SW480 (cell line): ENCODE data around the gene LRRC8E.
A peak's percentile ranks its signal among the peaks of the same experiment; 100 is the strongest.
"Not testable (repeated sequence)": the region's sequence is repeated elsewhere in the genome, so short reads cannot be mapped to it uniquely, and the experiment has no call there.

ENCODE experiments used
- DNase-seq: peaks from one replicate; pipeline ENCODE4 v3.0.0-alpha.2; 2016; ENCODE audit warnings: low spot score

The LRRC8E gene

DNA sequence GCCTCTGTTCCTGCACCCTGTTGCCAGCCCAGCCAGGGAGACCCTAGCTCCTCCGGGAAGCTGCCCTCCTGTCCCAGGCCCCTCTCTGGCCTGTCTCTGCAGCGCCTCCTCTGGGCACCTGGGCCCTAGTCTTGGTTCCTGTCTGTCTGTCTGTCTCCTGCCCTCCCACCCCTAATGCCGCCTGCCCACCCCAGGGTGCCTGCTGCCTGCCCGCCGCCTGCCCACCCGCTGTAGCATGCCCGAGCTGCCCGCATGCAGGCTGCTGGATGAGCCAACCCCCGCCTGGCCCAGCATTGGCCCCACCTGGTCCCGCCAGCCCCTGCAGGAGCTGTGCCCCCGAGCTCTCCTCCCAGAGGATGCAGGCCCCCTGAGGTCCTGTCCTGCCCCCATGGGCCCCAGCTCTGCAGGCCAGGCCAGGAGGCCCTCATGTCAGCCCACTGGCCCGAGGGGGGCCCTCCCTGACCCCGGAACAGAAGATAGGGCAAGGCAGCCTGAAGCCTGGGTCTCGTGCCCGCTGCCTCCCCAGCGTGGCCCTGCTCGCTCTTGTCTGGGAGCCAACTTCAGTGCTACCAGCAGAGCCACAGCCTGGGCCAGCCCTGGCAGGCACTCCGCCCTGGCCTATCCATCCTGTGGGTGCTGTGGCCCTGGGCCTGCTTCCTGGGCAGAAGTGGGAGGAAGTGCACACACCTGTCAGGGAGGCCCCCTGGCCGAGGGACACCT, 20.6 kb downstream of the LRRC8E start:
- no peak for DNase-seq

DNA sequence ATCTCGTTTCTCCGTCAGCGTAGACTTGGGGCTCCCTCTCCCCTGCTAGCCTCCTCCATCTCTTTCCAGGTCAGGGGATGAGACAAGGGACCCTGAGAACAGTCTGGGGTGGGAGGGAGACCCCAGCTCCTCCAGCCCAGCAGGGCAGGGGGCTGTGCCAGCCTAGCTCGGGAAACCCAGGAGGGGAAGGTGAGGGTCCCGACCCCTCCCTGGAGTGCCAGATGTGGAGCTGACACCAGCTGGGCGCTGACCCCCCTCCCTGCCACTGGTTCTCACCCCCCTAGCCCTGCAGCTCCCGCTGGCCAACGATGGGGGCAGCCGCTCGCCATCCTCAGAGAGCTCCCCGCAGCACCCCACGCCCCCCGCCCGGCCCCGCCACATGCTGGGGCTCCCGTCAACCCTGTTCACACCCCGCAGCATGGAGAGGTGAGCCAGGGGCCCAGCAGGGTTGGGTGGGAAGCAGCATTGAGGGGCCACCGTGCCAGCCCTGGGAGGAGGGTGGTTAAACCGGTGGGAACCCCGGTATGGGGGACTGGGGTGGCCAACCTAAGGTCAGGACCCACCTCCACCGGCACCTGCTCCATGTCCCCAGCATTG, 21.3 kb downstream of the LRRC8E start:
- DNase-seq, result no peak

DNA sequence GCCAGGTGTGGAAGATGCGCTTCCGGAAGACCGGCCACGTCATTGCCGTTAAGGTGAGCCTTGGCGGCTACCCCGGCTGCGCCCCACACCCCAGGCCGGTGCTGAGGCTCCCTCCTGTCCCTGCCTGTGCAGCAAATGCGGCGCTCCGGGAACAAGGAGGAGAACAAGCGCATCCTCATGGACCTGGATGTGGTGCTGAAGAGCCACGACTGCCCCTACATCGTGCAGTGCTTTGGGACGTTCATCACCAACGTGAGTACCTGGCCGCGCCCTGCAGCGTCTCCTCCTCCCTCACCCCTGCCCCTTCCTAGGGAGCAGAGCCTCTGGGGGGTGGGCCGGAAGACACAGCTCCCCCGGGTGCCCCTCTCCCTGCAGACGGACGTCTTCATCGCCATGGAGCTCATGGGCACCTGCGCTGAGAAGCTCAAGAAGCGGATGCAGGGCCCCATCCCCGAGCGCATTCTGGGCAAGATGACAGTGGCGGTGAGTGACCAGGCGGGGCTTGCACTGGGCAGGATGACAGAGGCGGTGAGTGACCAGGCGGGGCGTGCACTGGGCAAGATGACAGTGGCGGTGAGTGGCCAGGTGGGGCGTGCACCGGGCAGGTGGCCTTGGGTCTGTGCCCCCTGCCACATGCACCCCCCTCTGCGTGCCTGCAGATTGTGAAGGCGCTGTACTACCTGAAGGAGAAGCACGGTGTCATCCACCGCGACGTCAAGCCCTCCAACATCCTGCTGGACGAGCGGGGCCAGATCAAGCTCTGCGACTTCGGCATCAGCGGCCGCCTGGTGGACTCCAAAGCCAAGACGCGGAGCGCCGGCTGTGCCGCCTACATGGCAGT, 22.2 kb downstream of the LRRC8E start:
- DNase-seq, result no peak

DNA sequence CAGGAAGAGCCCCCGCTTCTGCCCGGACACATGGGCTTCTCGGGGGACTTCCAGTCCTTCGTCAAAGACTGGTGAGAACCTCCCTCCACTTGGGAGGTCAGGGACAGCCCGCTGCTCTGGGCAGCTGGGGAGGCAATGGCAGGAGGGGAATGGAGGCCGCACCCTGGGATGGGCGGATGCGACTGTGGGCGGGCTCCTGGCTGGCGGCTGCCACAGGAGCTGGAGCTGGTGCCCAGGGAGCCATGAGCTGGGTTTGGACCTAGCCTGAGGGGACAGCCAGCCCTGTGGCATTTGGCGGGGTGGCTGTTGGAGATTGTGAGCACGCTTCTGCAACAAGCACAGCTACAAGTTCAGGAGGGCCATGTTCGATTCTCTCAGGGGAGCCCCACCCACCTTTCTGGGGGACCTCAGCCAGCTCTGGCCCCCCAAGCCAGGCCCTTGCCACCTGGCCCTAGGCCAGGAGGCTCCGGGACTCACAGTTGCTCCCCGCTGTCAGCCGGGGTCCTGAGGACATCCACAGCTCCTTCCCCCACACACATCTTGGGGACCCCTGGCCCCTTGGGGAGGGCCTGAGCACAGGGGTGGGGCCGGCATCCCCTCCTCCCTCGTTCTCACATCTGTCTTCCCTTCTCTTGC, 23.3 kb downstream of the LRRC8E start:
- DNase-seq, result no peak

DNA sequence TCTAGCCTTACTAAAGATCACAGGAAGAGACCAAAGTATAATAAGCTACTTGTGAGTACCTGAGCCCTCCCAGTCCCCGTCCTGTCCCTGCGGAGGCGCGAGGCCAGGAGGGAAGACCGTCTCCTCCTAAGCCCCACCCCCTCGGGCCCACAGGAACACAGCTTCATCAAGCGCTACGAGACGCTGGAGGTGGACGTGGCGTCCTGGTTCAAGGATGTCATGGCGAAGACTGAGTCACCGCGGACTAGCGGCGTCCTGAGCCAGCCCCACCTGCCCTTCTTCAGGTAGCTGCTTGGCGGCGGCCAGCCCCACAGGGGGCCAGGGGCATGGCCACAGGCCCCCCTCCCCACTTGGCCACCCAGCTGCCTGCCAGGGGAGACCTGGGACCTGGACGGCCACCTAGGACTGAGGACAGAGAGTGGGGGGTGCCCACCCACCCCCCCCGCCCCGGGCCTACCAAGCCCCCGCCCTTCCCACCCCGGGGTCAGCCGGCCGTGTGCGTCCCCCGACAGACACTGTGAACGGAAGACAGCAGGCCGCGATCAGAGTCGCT, 23.9 kb downstream of the LRRC8E start:
- DNase-seq, result no peak

DNA sequence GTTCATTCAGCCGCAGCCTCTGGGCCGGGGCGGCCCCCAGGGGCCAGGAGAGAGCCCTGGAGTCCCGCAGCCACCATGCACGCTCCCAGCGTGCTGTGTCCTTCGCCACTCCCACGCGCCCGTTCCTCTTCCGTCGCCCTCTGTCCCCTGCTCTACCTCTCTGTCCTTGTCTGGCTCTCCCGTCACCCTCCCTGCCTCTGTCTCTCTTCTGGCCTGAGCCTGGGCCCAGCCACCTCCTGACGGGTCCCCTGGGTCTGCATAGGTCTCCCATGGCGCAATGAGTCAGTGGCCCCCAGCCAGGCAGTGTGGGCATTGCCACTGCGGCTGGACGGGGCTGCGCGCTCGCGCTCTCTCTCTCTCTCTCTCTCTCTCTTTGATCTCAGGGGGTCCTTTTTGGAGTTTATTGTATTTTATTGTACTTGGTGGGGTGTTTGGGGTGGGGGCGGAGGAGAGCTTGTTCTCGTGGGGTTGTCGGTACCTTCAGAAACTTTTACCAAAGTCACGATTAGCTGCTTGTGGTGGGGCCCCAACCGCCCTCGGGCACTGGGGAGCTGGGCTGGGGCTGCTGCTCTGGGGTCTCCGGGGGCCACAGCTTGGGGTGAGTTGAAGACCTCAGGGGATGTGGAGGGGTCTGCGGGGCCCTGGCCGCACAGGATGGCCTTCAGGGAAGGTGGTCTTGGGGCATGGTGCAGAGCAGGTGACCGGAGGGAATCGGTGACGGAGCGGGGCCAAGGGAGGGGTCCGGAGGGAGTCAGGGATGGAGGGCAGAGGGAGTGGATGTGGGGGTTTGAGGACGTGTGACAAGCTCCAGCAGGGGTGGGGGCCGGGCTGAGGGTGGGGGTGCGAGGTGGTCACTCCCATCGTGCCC, 24.6 kb downstream of the LRRC8E start:
- DNase-seq, result no peak

DNA sequence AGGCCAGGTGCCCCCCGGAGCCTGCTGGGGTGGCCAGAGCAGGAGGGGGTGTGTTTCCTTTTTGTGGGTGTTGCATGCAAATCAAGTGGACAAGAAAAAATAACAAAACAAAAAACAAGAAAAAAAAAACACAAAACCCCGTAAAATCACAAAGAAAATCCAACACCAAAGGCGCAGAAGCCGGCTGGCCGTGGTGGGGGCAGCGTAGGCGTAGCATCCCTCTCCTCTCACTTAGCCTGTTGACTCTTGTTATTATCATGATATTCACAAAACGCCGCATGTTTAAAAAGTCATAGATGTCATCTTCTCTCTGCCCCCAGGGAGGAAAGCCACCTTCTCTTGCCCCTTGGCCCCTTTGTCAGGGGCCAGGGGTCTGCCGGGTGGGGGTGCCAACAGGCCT, 25.3 kb downstream of the LRRC8E start:
- DNase-seq, result no peak

DNA sequence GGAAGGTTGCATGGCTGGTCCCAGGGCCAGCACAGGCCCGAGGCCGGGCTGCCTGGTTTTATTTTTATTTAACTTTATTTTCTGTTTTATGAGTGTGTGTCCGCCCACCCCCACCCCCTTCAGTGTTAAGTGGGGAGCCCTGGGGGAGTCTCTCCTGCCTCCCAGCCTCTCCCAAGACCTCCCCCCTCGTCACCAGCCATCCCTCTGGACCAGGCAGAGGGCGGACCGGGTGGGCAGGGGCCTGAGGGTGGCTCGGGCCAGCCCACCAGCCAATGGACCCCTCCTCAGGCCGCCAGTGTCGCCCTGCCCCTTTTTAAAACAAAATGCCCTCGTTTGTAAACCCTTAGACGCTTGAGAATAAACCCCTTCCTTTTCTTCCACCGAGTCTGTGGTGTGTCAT, 25.8 kb downstream of the LRRC8E start:
- DNase-seq, result no peak

DNA sequence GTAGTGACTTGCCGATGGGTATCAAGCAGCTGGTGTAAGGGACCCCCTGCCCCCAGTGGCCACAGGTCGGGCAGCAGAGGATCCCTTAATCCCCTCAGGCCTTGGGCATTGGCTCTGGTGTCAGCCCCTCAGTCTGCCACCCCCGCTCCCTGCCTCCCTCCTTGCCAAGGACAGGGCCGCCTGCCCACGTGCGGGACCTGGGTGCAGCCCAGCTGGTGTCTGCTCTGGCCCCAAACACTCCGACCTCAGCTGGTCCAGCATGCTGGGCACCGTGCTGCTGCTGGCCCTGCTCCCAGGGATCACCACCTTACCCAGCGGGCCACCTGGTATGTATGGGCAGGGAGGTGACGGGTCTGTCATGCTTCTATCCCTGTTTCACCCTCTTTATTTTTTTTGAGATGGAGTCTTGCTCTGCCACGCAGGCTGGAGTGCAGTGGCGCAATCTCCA, 26.3 kb downstream of the LRRC8E start, which contains the start of gene TGFBR3L:
Gene TGFBR3L (plus strand): TSS at position 233 of the 448 bp plus-strand sequence.
- no peak for DNase-seq

DNA sequence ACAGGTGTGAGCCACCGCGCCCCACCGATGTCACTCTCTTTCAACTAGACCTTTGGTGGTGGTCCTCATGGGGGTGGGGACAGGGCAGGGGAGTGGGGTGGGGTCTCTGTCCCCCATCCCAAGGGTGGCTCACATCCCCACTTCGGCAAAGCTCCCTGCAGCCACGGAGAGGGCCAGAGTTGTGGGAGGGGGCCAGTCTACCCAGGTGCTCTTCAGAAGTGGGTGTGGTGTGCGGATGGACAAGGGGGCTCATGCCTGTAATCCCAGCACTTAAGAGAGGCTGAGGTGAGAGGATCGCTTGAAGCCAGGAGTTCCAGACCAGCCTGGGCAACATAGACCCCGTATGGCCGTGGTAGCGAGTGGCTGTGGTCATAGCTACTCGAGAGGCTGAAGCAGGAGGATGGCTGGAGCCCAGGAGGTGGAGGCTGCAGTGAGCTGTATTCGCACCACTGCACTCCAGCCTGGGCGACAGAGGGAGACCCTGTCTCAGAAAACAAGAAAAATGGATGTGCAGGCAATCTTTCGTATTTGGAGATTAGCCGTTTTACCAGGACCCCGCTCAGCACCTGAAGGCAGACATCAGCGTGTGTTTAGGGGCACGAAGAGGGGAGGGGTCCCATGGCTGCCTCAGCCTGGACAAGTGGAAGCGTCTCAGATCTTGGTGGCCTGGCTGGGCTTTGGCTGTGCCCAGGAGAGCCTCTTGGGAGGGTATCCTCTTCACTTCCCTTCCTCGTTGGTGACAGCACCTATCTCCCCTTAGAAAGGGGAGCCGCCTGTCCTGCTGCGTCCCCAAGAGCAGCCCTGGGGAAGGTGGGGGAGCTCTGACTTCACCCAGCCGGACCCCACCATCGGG, 27.2 kb downstream of the LRRC8E start:
- DNase-seq, result no peak

DNA sequence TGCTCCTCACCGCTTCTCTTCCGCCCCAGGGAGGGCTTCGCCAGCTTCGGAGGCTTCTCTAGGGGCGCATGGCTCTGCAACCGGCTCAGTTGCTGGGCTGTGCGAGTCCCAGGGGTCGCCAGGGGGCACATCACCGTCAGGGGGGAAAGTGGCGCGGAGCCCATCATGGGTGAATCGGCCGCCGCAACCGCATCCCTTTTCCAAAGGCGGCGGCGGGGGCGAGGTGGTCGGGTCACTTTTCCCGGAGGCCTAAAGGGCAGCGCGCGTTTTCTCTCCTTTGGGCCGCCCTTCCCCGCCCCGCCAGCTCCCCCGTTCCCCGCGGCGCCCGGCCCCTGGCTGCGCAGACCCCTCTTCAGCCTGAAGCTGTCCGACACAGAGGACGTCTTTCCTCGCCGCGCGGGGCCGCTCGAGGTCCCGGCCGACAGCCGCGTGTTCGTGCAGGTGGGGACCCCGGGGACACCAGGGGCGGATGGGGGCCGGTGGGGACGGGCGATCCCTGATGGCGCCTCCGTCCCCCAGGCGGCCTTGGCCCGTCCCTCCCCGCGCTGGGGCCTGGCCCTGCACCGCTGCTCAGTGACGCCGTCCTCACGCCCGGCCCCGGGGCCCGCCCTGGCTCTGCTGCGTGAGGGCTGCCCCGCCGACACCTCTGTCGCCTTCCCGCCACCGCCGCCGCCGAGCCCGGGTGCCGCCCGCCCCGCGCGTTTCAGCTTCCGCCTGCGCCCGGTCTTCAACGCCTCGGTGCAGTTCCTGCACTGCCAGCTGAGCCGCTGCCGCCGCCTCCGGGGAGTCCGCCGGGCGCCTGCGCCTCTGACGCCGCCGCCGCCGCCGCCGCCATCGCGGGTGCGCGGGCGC, 28.0 kb downstream of the LRRC8E start:
- DNase-seq, result peak; percentile 46

DNA sequence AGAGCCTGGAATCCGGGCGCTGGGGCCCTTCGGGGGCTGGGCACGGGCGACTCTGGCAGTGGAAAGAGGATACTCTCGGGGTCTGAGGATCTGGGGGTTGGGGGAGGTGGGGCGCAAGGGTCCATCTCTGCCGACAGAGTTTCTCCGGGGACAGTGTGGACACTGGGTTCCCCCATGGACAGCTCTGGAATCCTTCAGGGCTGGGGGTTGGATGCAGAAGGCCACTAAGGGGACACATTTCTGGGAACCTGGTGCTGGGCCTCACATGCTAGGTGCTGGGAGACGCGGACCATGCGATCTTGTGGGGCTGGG, 28.6 kb downstream of the LRRC8E start:
- DNase-seq, result peak; percentile 34

DNA sequence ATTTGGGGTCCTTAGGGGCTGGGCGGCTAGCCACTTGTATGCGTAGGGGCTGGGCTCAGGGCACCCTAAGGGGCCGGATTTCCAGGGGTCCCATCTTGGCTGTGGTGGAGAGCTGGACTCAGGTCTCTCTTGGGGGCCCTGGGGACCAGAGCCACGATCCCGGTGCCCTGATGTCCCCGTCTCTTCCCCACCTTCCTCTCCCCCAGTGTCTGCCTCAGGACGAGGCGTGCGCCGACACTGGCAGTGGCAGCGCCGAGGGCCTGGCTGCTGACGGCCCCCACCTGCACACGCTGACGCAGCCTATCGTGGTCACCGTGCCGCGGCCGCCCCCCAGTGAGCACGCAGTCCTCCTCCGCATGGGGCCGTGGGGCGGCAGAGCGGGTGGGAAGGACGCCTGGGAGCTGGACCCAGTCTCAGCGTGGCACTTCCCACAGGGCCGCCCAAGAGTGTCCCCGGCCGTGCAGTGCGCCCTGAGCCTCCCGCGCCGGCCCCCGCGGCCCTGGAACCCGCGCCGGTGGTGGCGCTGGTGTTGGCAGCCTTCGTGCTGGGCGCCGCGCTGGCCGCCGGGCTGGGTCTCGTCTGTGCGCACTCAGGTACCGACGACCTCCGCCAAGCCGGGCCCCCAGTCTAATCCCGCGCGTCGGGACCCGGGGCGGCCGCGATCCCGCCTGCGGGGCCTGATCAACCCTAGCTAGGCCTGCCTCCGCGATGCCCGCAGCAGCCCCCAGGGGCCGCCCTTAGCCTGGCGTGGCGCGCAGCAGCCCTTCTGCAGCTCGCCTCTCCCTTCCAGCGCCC, 29.2 kb downstream of the LRRC8E start:
- DNase-seq, result peak; percentile 68

DNA sequence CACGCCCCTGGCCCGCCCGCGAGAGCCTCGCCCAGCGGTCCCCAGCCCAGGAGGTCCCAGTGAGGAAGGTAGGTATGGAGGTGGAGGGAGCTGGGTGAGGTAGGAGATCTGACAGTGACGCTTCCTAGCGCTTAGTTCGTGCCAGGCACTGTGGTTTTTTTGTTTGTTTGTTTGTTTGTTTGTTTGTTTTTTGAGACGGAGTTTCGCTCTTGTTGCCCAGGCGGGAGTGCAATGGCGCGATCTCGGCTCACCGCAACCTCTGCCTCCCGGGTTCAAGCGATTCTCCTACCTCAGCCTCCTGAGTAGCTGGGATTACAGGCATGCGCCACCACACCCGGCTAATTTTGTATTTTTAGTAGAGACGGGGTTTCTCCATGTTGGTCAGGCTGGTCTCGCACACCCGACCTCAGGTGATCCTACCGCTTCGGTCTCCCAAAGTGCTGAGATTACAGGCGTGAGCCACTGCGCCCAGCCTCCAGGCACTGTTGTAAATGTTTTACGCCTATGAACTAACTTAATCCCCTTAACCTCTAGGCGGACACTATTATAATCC, 29.8 kb downstream of the LRRC8E start:
- not testable (repeated sequence) for DNase-seq

DNA sequence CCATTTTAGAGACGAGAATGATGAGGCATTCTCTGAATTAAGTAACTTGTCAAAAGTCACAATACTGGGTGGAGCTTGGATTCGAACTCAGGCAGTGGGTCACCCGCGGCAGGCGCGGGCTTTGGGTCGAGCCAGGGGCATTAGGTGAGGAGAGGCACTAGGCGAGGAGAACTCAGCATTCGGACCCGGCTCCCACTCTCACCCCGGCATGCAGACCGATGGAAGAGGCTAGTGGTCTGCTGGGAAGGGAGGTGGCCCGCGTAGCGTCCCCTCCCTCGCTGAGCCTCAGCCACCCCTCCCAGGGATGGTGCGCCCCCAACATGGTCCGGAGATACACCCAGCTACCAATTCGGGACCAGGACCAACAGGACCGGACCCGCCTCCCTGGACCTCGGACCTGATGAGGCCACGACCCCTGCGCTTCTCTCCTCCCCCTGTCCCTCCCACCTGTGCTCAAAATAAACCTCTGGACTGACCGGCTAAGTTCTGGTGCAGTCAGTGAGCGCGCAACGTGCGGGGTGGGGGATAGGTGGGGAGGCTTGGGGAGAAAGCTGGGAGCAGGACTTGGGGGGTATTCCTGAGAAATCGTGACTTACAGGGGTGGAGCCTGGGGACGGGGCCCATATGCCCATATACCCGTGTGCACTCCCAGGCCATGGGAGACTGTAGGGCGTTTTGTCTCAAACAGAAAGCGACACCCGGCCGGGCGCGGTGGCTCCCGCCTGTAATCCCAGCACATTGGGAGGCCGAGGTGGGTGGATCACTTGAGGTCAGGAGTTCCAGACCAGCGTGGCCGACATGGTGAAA, 30.5 kb downstream of the LRRC8E start:
- no peak for DNase-seq

DNA sequence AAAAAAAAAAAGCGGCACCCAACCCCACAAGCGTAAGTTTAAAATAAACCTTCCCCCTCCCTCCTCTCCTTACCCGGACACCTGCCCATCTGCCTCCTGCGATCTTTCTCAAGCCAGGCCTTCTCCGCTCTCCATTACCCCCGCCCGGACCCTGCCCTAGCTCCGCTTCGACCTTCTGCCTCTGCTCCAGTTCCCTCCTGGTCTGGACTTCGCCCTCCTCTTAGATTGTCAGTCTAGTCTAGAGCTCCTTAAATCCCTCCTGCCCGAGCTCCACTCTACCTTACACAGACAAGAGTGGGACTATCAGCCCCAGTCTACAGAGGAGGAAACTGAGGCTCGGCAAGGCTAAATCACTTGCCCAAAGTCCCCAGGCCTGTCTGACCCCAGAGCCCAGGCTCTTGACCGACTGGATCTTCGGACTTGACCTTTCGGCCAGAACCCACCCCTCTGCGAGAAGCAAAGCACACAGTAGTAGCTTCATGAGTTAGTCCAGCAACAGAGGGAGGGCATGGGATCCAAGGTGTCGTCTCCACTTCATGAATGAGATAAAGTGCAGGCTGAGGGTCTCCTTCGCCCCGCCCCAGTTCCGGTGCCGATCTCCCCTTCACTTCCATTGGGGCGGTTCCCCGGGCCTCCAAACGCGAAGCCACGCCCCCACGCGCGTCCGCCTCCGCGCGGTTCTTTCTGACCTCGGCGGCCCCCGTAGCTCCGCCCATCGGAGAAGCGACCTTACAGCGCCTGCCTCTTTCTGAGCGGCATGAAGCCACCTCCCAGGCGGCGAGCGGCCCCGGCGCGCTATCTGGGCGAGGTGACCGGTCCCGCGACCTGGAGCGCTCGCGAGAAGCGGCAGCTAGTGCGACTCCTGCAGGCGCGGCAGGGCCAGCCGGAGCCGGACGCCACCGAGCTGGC, 31.6 kb downstream of the LRRC8E start, which contains the start of gene SNAPC2:
Gene SNAPC2 (plus strand): TSS at position 729 of the 909 bp plus-strand sequence. CDS start 29 bp downstream, at position 758.
- DNase-seq, result peak; percentile 93
